RPMI7951 (cell line): ENCODE data around the gene PRKRIP1. TPM values are rescaled to one million over a fixed set of nuclear protein-coding genes. Genes with fewer than 3 reads are reported as not detected.
A peak's percentile ranks its signal among the peaks of the same experiment; 100 is the strongest.
"Not testable (repeated sequence)": the region's sequence is repeated elsewhere in the genome, so short reads cannot be mapped to it uniquely, and the experiment has no call there.

Source experiments
- DNase-seq: peaks from one replicate; pipeline ENCODE4 v3.0.0-alpha.2; 2012; ENCODE audit warnings: low read depth
- total RNA-seq: library from RNA; depleted of rRNA; stranded (reverse); fragments of >200 nt; shearing (Covaris generic); gene quantifications from 2 replicates; pipeline ENCODE4 v1.2.3, GENCODE V29; 2014

PRKRIP1 gene
- total RNA-seq, 1 experiment from 2014 or later = 13.3 TPM

DNA sequence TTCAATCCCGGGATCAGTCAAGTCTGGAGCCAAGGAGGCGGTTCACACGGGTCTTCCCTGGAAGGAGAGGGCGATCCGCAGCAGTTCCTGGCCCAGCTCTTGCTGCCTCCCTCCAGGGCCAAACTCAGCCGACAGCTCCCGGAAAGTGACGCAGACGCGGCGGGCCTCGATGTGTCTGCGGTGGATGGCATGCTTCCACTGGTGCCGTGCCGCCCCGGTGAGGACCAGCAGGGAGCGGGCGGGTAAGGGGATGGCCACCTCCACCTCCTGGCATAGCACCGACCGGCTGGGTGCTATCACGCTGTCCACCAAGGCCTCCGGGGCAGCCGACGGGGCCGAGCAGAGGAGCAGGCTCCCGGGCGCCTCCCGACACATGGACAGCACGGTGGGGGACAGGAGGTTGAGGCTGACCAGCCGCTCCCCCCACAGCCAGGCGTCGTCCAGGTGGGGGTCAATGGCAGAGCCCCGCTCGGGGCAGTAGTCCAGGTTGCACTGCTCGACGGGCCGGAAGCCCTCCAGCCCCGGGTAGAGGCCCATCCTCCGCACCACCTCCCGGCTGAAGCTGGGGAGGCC lies 61.3 kb downstream of the PRKRIP1 start:
- DNase-seq = no peak

DNA sequence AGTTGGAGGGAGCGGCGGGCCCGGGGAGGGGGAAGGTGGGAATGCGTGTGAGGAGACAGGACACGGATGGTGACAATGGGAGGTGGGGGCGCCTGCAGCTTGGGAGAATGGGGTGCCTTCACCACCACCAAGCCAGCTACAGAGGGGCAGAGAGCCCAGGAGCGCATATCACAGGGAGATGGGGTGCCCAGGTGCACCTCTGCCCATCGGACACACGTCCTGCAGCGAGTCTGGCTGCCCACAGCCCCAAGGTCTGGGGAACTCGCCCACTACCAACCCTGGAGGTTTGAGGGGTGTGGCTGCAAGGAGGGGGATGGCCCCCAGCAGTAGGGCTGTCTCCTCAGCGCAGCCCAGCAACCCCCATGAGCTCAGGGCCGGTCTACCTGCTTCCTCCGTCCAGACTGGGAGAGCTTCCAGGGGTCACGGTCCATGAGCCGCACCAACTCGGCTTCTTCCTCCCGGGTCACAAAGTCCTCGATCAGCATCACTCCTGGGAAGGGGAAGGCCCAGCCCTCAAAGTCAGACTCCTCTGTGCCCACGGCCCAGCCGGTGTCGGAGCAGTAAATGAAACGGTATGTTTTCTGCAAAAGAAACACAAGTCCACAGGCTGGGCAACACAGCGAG lies 63.2 kb downstream of the PRKRIP1 start:
- no peak for DNase-seq

- DNase-seq = no peak
These were observed 64.3 kb downstream of the PRKRIP1 start for GRCh38 chr7:102460467-102460866.

- DNase-seq = no peak
These were observed 67.8 kb downstream of the PRKRIP1 start for GRCh38 chr7:102463841-102464576.

- DNase-seq = peak; percentile 93
These were observed 68.6 kb downstream of the PRKRIP1 start, which contains the start of the genes ALKBH4 and LRWD1 for GRCh38 chr7:102464577-102465280. Gene ALKBH4 (minus strand): TSS chr7:102464863. CDS start chr7:102464836, 27 bp downstream. Gene LRWD1 (plus strand): TSS chr7:102464984. CDS start chr7:102465081, 97 bp downstream.

DNA sequence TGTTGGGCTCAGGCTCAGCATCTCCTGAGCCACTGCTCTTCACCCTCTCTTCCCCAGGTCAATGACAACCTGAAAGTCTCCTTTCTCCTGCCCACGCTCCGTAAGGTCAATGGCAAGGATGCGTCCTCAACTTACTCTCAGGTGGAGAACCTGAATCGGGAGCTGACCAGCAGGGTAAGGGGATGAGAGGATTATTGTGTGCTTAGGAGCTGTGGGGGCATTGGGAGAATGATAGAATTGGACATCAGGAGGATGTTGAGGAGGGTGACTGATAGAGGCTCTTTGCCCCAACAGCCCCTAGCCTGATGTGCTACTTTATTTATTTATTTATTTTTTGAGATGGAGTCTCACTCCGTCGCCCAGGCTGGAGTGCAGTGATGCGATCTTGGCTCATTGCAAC lies 69.9 kb downstream of the PRKRIP1 start:
- no peak for DNase-seq

DNA sequence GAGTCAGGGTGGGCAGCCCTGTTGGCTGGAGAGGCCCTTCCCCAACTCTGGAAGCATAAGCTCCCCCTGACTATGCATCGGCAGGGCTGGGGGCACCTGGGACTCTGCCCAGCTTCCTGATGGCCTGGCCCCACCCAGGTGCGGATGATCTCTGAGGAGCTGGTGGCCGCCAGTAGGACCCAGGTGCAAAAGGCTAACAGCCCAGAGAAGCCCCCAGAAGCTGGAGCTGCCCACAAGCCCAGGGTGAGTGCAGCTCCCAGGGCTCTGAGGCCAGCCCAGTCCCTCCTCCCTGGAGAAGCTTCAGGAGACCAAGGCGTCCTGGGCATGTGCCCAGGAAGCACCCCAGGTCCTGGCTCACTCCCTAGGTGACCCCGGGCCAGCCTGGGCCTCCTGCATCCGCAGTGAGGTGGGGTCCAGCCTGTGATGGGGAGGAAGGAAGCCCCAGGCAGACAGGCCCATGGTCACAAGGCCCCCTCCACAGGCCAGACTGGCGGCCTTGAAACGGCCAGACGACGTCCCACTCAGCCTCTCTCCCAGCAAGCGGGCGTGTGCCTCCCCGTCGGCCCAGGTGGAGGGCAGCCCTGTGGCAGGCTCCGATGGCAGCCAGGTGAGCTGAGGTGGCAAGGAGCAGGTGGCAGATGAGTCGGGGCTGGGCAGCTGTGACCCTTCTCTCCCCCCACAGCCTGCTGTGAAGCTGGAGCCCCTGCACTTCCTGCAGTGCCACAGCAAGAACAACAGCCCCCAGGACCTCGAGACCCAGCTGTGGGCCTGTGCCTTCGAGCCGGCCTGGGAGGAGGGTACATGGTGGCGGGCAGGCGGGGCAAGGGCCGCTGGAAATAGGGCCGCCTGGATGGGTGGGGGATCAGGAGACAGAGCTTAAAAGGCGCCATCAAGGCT lies 71.7 kb downstream of the PRKRIP1 start:
- no peak for DNase-seq

DNA sequence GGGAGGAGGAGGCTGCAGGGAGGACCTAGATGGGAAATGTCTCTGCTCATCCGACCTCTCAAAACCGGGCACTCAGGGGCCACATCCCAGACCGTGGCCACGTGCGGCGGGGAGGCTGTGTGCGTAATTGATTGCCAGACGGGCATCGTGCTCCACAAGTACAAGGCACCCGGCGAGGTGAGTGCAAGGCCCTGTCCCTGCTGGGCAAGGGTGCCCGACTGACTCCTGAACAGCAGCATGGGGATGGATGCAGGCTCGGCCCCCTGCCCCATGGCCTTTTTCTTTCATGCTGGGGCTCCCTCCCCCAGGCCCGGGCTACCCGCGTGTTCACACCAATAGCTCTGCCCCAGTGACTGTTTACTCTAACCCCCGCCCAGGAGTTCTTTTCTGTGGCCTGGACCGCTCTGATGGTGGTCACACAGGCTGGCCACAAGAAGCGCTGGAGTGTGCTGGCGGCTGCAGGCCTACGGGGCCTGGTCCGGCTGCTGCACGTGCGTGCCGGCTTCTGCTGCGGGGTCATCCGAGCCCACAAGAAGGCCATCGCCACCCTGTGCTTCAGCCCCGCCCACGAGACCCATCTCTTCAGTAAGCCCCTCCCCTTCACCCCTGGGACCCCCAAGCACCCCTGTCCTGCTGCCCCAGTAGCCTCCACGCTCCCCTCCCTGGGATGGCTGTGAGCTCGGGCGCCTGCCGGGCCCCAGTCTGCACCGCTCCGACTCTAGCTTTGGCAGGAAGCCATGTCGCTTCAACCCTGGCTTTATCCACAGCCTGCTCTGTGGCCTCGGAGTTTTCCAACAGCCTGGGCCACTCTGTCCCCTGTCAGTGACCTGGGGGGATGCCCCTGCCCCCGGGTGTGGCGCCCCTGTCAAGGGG lies 72.6 kb downstream of the PRKRIP1 start:
- DNase-seq = no peak

GRCh38 chr7:102469351-102469971 lies 73.3 kb downstream of the PRKRIP1 start:
- DNase-seq = no peak

- no peak for DNase-seq
These were observed 74.0 kb downstream of the PRKRIP1 start for GRCh38 chr7:102469972-102470825.

GRCh38 chr7:102471791-102472125 lies 75.6 kb downstream of the PRKRIP1 start:
- DNase-seq = no peak

DNA sequence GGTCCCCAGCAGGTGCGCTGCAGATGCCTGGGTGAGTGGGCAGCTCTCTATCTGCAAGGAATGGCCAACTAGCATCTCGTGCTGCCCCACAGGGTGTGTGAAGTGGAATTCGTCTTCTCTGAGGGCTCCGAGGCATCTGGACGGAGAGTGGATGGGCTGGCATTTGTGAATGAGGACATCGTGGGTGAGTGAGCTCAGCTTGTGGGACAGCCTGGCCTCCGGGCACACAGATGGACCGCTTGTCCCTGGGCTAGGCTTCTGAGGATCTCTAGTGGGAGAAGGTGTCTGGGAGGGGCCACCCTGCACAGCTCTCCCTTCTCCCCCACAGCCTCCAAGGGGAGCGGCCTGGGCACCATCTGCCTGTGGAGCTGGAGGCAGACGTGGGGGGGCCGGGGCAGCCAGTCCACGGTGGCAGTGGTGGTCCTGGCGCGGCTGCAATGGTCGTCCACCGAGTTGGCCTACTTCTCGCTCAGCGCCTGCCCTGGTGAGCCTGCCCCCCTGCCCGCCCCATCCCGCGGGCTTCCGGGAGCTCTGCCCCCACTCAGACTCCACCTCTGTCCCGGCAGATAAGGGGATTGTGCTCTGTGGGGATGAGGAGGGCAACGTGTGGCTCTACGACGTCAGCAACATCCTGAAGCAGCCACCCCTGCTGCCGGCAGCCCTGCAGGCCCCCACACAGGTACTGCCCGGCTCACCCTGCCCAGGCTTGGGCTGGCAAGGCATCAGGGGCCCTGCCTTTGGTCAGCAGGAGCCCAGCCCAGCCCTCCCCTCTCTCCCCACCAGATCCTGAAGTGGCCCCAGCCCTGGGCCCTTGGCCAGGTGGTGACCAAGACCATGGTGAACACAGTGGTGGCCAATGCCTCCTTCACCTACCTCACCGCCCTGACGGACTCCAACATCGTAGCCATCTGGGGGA lies 76.2 kb downstream of the PRKRIP1 start:
- no peak for DNase-seq

GRCh38 chr7:102473271-102473991 lies 77.3 kb downstream of the PRKRIP1 start:
- DNase-seq = no peak

DNA sequence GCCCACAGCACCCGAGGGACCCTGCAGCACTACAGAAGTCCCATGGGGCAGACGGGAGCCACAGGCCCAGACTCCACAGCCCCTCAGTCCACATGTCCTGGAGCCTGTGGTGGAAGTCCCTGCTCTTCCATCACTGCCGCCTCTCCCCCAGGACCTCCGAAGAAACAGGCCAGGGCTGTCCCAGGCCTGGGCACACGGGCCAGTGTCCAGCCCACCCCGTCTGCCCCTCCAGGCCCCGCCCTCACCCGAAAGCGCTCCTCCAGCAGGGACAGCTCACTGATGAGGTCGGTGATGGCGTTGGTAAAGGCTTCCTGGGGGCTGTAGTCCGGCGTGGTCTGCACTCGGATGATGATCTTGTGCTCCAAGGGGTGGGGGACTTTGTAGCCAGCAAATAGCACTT lies 78.0 kb downstream of the PRKRIP1 start:
- not testable (repeated sequence) for DNase-seq

GRCh38 chr7:102474736-102475435 lies 78.7 kb downstream of the PRKRIP1 start:
- peak; percentile 56 for DNase-seq
